ENCODE measurements around the gene CBX1.

Gene CBX1

DNA sequence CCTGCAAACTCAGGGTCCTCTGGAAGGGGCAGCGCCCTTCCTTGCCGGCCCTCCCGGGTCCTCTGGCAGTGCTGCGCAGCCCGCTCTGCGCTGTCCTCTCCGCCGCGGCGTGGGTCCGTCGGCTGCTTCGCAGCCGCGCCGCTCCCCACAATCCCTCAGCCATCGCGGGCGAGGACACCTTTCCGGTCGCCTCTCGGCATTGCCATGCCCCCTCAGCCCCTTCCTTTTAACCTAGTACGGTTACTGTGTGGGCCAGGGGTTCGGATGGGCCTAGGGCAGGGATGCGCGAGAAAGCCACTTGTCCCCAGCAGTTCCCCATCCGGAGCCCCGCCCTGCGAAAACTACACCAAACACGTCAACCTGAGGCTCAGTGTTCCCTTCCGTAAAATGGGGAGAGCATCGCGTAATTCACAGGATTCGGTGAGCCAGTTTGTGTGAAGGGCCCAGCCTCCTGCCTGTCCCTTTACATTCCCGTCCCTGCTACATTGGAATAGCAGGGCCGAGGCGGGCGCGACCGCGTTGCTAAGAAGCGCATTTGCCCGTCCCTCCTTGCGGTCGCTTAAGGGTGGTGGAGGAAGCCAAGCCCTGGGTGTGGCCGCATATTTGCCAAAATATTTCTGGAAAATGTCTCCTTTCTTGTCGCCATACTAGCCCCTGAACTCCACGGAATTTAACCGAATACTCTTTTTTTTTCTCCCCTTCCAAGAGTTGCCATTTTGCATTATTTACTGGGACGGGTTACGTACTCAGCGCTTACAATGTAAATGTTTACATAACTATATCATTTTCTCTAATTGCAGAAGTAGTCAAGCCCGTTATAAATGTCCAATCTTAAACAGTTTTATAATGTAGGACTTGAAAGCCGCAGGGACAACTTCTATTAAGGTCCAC, 76.9 kb downstream of the CBX1 start:
- peak; percentile 53 for DNase-seq

DNA sequence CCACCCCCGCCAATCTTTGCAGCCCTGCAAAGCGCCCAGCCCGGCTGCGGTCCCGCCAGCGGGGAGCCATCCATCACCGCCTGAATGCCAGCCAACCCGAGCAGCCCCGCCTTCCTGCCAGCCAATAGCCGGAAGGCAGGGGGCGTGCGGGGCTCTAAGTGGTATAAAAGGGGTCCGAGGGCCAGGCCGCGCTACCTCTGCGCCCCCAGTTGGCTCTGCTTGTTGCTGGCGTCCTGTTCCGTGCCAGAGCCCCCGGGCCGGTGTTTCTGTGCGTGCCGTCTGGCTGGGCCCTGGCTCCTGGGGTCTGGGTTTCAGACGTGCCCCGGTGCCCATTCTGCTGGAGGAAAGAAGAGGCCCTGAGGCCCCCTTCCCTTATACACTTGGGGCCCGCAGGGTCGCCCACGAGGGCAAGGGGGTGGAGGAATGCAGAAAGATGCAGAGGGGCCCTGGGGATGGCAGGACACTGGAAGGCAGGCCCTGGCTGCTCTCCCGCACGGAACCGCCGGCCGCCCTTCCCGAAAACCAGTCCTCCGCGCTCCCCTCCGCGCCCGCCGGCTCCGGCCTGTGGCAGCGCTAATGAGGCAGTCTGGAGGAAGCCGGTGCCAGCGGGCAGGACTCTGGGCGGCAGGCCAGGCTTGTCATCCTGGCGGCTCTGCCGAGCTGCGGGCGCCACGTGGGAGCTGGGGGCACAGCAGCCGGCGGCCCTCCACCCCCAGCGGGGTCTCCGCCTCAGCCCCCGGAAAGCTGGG, 77.7 kb downstream of the CBX1 start:
- DNase-seq = peak; percentile 60

DNA sequence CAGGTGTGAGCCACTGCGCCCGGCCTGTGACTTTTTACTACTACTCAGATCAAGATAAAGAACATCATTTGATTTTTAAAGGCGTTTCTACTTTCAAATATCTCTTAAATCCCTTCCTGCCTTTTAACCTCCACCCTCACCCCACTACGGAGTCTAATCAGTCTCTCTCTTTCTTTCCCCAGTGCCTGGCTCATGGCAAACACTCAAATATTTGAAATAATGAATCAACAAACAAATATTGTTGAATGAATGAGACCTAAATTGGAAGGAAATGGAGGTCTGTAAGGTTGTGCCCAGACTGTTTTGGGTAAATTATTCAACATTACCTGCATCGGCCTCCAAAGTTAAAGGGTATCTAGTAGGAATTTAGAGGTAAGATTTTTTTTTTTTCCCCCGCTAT, 78.4 kb downstream of the CBX1 start:
- no peak for DNase-seq

DNA sequence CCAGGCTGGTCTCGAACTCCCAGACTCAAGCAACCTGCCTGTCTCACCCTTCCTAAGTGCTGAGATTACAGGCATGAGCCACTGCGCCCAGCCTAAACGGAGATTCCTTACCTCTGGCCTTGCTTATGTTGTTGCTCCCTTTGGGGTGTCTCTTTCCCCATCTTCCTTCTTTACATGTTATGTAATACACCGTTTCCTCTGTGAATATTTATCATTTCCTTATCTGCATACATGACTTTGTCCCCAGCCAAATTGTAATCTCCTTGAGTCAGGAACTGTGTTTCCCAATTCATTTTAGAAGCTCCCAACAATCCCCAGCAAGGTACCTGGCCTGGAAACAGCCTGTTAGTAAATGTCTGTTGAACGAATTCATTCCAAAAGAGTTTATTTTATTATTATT, 79.3 kb downstream of the CBX1 start:
- DNase-seq = no peak
